Measurements from ENCODE around the gene ANKRD28. TPM values are rescaled to one million over a fixed set of nuclear protein-coding genes. Genes with fewer than 3 reads are reported as not detected.

The ANKRD28 gene
- total and polyA plus RNA-seq, 9 of the 15 experiments (the other 6 are each of a cell fraction or from before 2014, with no cell fraction given) = 11.7 to 66.0 (median 36.7) TPM

DNA sequence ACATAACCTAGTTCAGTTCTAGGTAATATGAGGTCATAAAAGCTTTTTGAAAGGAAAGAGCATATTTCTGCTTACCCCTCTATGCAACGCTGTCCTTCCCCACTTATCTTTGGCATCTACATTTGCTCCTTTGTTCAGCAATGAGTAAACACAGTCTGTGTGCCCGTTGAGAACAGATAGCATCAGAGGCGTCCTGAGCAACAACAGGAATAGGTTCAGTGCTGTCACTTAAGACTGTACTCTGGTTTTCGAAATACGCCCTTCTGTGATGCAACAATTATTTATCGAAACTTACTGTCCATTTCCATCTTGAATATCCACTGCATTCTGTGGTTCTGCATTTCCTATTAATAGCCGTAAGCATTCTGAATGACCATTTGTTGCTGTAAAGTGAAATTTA, 111.9 kb downstream of the ANKRD28 start (continued):
- no peak for TF ChIP-seq SIX5 (IDR thresholded peaks at IDR 0.05; ENCODE audit: borderline replicate concordance in 1 of 2, insufficient read depth in 1 of 2, low read depth in 1 of 2, low read length in 2 of 2)
- no peak for TF ChIP-seq CREB5 (CRISPR knock-in tag; IDR thresholded peaks at IDR 0.05)
- no peak for TF ChIP-seq NR2C2 (CRISPR knock-in tag; IDR thresholded peaks at IDR 0.05)
- no peak for TF ChIP-seq NR2C2 (tag; IDR thresholded peaks at IDR 0.05)
- no peak for TF ChIP-seq ZNF263 (CRISPR knock-in tag; IDR thresholded peaks at IDR 0.05; ENCODE audit: borderline replicate concordance)
- TF ChIP-seq NR4A1 (CRISPR knock-in tag; IDR thresholded peaks at IDR 0.05) = no peak
- TF ChIP-seq NR4A1 (tag; IDR thresholded peaks at IDR 0.05) = no peak
- TF ChIP-seq FOXJ3 (CRISPR knock-in tag; IDR thresholded peaks at IDR 0.05) = no peak
- TF ChIP-seq GTF2F1 (IDR thresholded peaks at IDR 0.05; ENCODE audit: low read depth, low read length) = no peak
- no peak for TF ChIP-seq PYGO2 (tag; IDR thresholded peaks at IDR 0.05)
- no peak for TF ChIP-seq ZC3H4 (CRISPR knock-in tag; IDR thresholded peaks at IDR 0.05; ENCODE audit: borderline replicate concordance)
- TF ChIP-seq, protein P1, sequence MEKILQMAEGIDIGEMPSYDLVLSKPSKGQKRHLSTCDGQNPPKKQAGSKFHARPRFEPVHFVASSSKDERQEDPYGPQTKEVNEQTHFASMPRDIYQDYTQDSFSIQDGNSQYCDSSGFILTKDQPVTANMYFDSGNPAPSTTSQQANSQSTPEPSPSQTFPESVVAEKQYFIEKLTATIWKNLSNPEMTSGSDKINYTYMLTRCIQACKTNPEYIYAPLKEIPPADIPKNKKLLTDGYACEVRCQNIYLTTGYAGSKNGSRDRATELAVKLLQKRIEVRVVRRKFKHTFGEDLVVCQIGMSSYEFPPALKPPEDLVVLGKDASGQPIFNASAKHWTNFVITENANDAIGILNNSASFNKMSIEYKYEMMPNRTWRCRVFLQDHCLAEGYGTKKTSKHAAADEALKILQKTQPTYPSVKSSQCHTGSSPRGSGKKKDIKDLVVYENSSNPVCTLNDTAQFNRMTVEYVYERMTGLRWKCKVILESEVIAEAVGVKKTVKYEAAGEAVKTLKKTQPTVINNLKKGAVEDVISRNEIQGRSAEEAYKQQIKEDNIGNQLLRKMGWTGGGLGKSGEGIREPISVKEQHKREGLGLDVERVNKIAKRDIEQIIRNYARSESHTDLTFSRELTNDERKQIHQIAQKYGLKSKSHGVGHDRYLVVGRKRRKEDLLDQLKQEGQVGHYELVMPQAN (IDR thresholded peaks at IDR 0.05; ENCODE audit: borderline replicate concordance) = no peak
- TF ChIP-seq TSC22D4 (tag; IDR thresholded peaks at IDR 0.05) = no peak
- peak; percentile 29; the same call in 1 of the 2 replicates for TF ChIP-seq CXXC5 (CRISPR knock-in tag; IDR thresholded peaks at IDR 0.05)
- TF ChIP-seq FOXJ2 (tag; IDR thresholded peaks at IDR 0.05) = peak; percentile 24; the same call in 1 of the 2 replicates
- no peak for TF ChIP-seq ZNF561 (CRISPR knock-in tag; conservative IDR thresholded peaks at IDR 0.05)
- TF ChIP-seq, protein P2, sequence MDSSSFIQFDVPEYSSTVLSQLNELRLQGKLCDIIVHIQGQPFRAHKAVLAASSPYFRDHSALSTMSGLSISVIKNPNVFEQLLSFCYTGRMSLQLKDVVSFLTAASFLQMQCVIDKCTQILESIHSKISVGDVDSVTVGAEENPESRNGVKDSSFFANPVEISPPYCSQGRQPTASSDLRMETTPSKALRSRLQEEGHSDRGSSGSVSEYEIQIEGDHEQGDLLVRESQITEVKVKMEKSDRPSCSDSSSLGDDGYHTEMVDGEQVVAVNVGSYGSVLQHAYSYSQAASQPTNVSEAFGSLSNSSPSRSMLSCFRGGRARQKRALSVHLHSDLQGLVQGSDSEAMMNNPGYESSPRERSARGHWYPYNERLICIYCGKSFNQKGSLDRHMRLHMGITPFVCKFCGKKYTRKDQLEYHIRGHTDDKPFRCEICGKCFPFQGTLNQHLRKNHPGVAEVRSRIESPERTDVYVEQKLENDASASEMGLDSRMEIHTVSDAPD (CRISPR knock-in tag; IDR thresholded peaks at IDR 0.05) = no peak
- TF ChIP-seq SP2 (IDR thresholded peaks at IDR 0.05; ENCODE audit: extremely low read depth, low read depth, low read length, poor library complexity, severe bottlenecking) = no peak
- no peak for TF ChIP-seq SPI1 (IDR thresholded peaks at IDR 0.05; ENCODE audit: borderline replicate concordance, low read depth, low read length)
- TF ChIP-seq CTBP1 (IDR thresholded peaks at IDR 0.05; ENCODE audit: borderline replicate concordance) = peak; percentile 19; the same call in 1 of the 2 replicates
- peak; percentile 6; the same call in 1 of the 2 replicates for TF ChIP-seq EP300 (IDR thresholded peaks at IDR 0.05; ENCODE audit: low read length)
- TF ChIP-seq, protein P3, sequence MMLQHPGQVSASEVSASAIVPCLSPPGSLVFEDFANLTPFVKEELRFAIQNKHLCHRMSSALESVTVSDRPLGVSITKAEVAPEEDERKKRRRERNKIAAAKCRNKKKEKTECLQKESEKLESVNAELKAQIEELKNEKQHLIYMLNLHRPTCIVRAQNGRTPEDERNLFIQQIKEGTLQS (IDR thresholded peaks at IDR 0.05) = peak; percentile 63
- TF ChIP-seq, protein P3 (CRISPR knock-in tag; conservative IDR thresholded peaks at IDR 0.05) = no peak

All from K562 (cell line).